HEK293 (cell line): ENCODE results near the gene ERGIC1.

Experiments
- CTCF ChIA-PET: fragments of 350-600 bp; formaldehyde crosslinking; extraction: SDS; loops from one replicate; lab custom pipeline; 2021; ENCODE audit warnings: antibody characterized with exemption; lab: Yijun Ruan, JAX
- POLR2A ChIA-PET: fragments of 300-600 bp; formaldehyde crosslinking; extraction: SDS; loops from one replicate; lab custom pipeline; 2020; ENCODE audit warnings: antibody characterized with exemption, inconsistent platforms; lab: Yijun Ruan, JAX
- H3K27ac ChIP-seq: fragments of 200-500 bp; sonication (Bioruptor generic); 2 replicates; pipeline ENCODE4 v1.5.1; 2014; ENCODE audit warnings: low read depth, low read length, control low read depth, inconsistent platforms; ENCODE audit errors: extremely low read depth
- H3K36me3 ChIP-seq, 2 experiments: fragments of 200-500 bp in 1 of 2; sonication (Bioruptor generic) in 1 of 2; 1 replicate in 1 of 2; 2 replicates in 1 of 2; pipeline ENCODE4 v1.5.1; 2014 to 2017; ENCODE audit warnings: inconsistent platforms in 2 of 2, low read length in 2 of 2; ENCODE audit not compliant: control insufficient read depth in 2 of 2, insufficient read depth in 1 of 2
- H3K4me1 ChIP-seq: fragments of 200-500 bp; sonication (Bioruptor generic); 2 replicates; pipeline ENCODE4 v1.5.1; 2014; ENCODE audit warnings: mild to moderate bottlenecking, low read length, inconsistent platforms; ENCODE audit not compliant: control insufficient read depth, insufficient read depth
- H3K4me3 ChIP-seq: 2 replicates; pipeline ENCODE4 v1.5.1; 2011; ENCODE audit warnings: low read depth, mild to moderate bottlenecking, control low read depth, low read length, moderate library complexity
- H3K9me3 ChIP-seq: fragments of 200-500 bp; sonication (Bioruptor generic); 2 replicates; pipeline ENCODE4 v1.5.1; 2014; ENCODE audit warnings: low read depth, low read length, inconsistent platforms; ENCODE audit not compliant: control insufficient read depth, insufficient read depth
- EGR2 ChIP-seq: fragments of 450-650 bp; formaldehyde crosslinking; IDR thresholded peaks from 2 replicates; pipeline ENCODE4 v1.5.1; 2016; ENCODE audit warnings: low read depth, missing biosample characterization, missing genetic modification characterization
- GLIS1 ChIP-seq: fragments of 450-650 bp; formaldehyde crosslinking; IDR thresholded peaks from 2 replicates; pipeline ENCODE4 v1.5.1; 2016; ENCODE audit warnings: missing biosample characterization, missing genetic modification characterization
- PRDM2 ChIP-seq: fragments of 450-650 bp; formaldehyde crosslinking; IDR thresholded peaks from 2 replicates; pipeline ENCODE4 v1.5.1; 2016; ENCODE audit warnings: missing biosample characterization, missing genetic modification characterization, borderline replicate concordance
- SCRT1 ChIP-seq: fragments of 450-650 bp; formaldehyde crosslinking; IDR thresholded peaks from 2 replicates; pipeline ENCODE4 v1.5.1; 2016; ENCODE audit warnings: missing biosample characterization, missing genetic modification characterization, borderline replicate concordance
- ZBTB20 ChIP-seq: fragments of 450-650 bp; formaldehyde crosslinking; IDR thresholded peaks from 2 replicates; pipeline ENCODE4 v1.5.1; 2016; ENCODE audit warnings: missing biosample characterization, missing genetic modification characterization
- ZFHX2 ChIP-seq: fragments of 450-650 bp; formaldehyde crosslinking; conservative IDR thresholded peaks from 2 replicates; pipeline ENCODE4 v1.5.1; 2016; ENCODE audit warnings: missing biosample characterization, missing genetic modification characterization
- ZNF133 ChIP-seq: fragments of 450-650 bp; formaldehyde crosslinking; IDR thresholded peaks from 2 replicates; pipeline ENCODE4 v1.5.1; 2016; ENCODE audit warnings: missing biosample characterization, missing genetic modification characterization
- ZNF18 ChIP-seq: fragments of 450-650 bp; formaldehyde crosslinking; IDR thresholded peaks from 2 replicates; pipeline ENCODE4 v1.5.1; 2016; ENCODE audit warnings: missing biosample characterization, missing genetic modification characterization
- ZNF214 ChIP-seq: fragments of 450-650 bp; formaldehyde crosslinking; IDR thresholded peaks from 2 replicates; pipeline ENCODE4 v1.5.1; 2017; ENCODE audit warnings: missing biosample characterization, mild to moderate bottlenecking, missing genetic modification characterization, borderline replicate concordance
- ZNF221 ChIP-seq: fragments of 450-650 bp; formaldehyde crosslinking; IDR thresholded peaks from 2 replicates; pipeline ENCODE4 v1.5.1; 2017; ENCODE audit warnings: missing biosample characterization, missing genetic modification characterization, borderline replicate concordance
- ZNF302 ChIP-seq: fragments of 450-650 bp; formaldehyde crosslinking; IDR thresholded peaks from 2 replicates; pipeline ENCODE4 v1.5.1; 2016; ENCODE audit warnings: missing biosample characterization, missing genetic modification characterization, low read depth
- ZNF394 ChIP-seq: fragments of 450-650 bp; formaldehyde crosslinking; IDR thresholded peaks from 2 replicates; pipeline ENCODE4 v1.5.1; 2016; ENCODE audit warnings: missing biosample characterization, missing genetic modification characterization, mild to moderate bottlenecking, moderate library complexity, borderline replicate concordance
- ZNF398 ChIP-seq: fragments of 450-650 bp; formaldehyde crosslinking; IDR thresholded peaks from 2 replicates; pipeline ENCODE4 v1.5.1; 2017; ENCODE audit warnings: missing biosample characterization, missing genetic modification characterization
- ZNF513 ChIP-seq: fragments of 450-650 bp; IDR thresholded peaks from 2 replicates; pipeline ENCODE4 v1.5.1; 2018; ENCODE audit warnings: missing biosample characterization, missing genetic modification characterization
- ZNF544 ChIP-seq: fragments of 450-650 bp; formaldehyde crosslinking; IDR thresholded peaks from 2 replicates; pipeline ENCODE4 v1.5.0; 2017; ENCODE audit warnings: missing biosample characterization, missing genetic modification characterization
- ZNF561 ChIP-seq: fragments of 450-650 bp; IDR thresholded peaks from 2 replicates; pipeline ENCODE4 v1.5.1; 2018; ENCODE audit warnings: missing biosample characterization, missing genetic modification characterization, borderline replicate concordance
- ZNF600 ChIP-seq: fragments of 450-650 bp; formaldehyde crosslinking; IDR thresholded peaks from 2 replicates; pipeline ENCODE4 v1.5.1; 2016; ENCODE audit warnings: missing biosample characterization, missing genetic modification characterization
- ZNF610 ChIP-seq: fragments of 450-650 bp; formaldehyde crosslinking; IDR thresholded peaks from 2 replicates; pipeline ENCODE4 v1.5.1; 2016; ENCODE audit warnings: missing biosample characterization, missing genetic modification characterization, borderline replicate concordance
- ZNF664 ChIP-seq: fragments of 450-650 bp; formaldehyde crosslinking; IDR thresholded peaks from 2 replicates; pipeline ENCODE4 v1.5.1; 2016; ENCODE audit warnings: missing biosample characterization, missing genetic modification characterization
- ZNF837 ChIP-seq: fragments of 450-650 bp; formaldehyde crosslinking; IDR thresholded peaks from 2 replicates; pipeline ENCODE4 v1.5.1; 2016; ENCODE audit warnings: missing biosample characterization, missing genetic modification characterization

The ERGIC1 gene

GRCh38 chr5:172926796-172927195, 92.7 kb downstream of the ERGIC1 start:
- Histone ChIP-seq H3K27ac (no peak overlapping the region), H3K9me3 (no peaks in the 10 kb centered on the region), H3K36me3 (peaks cover 0 to 21% of the 10 kb centered on the region in 2 experiments; a peak in 2 of 3 replicates), H3K4me3 (no peak overlapping the region), H3K4me1 (no peaks in the 10 kb centered on the region)
- no peak for TF ChIP-seq ZNF18
- 0 out of 2 replicates have a peak, but pooled peaks have one; percentile 37 for TF ChIP-seq ZBTB20
- no peak for TF ChIP-seq ZNF394
- 0 out of 2 replicates have a peak, but pooled peaks have one; percentile 5 for TF ChIP-seq GLIS1
- TF ChIP-seq ZNF610 = no peak
- no peak for TF ChIP-seq ZNF214 (tag by site-specific recombination)
- no peak for TF ChIP-seq ZNF544 (tag by site-specific recombination)
- TF ChIP-seq ZFHX2 (tag by site-specific recombination) = peak; percentile 62; the same call in 1 of the 2 replicates
- peak; percentile 78 for TF ChIP-seq EGR2 (tag by site-specific recombination)
- no peak for TF ChIP-seq SCRT1 (tag by site-specific recombination)
- TF ChIP-seq ZNF600 (tag by site-specific recombination) = 0 out of 2 replicates have a peak, but pooled peaks have one; percentile 27
- TF ChIP-seq ZNF837 (tag by site-specific recombination) = no peak
- CTCF ChIA-PET = interaction anchor here (0.9 to 1.2 kb wide), 4 partner anchors 14 to 214 kb away, joined by 3 to 6 read pairs (median 4); no protein-coding TSS in a partner anchor
- POLR2A ChIA-PET = interaction anchor here (1.6 to 1.8 kb wide), 2 partner anchors 155 to 157 kb away, joined by 3 to 8 read pairs; partner anchors contain the start of gene DUSP1

GRCh38 chr5:172929371-172929838, 95.4 kb downstream of the ERGIC1 start:
- TF ChIP-seq ZNF398 (tag by site-specific recombination) (no peak), ZNF133 (no peak), ZNF302 (tag by site-specific recombination) (no peak), ZNF664 (peak; percentile 82; the same call in 1 of the 2 replicates), ZNF544 (tag by site-specific recombination) (no peak)
- ChIA-PET POLR2A (interaction anchor here (0.6 to 1.6 kb wide), 2 partner anchors 158 to 391 kb away, joined by 3 to 5 read pairs; partner anchors contain the start of gene DUSP1), CTCF (interaction anchor here (0.9 to 2.0 kb wide), 7 partner anchors 10 to 222 kb away, joined by 3 to 16 read pairs (median 5); no protein-coding TSS in a partner anchor)
- Histone ChIP-seq H3K9me3 (no peaks in the 10 kb centered on the region), H3K4me1 (no peaks in the 10 kb centered on the region), H3K27ac (no peak overlapping the region), H3K36me3 (peaks cover 0 to 20% of the 10 kb centered on the region in 2 experiments; a peak in 2 of 3 replicates), H3K4me3 (no peak overlapping the region)

GRCh38 chr5:172931001-172931536, 97.0 kb downstream of the ERGIC1 start:
- H3K36me3 ChIP-seq = peaks cover 0 to 29% of the 10 kb centered on the region in 2 experiments; a peak in 1 of 3 replicates
- H3K4me3 ChIP-seq = no peak overlapping the region
- ChIA-PET POLR2A (interaction anchor here (3.6 kb wide), 1 partner anchor 160 kb away, joined by 26 read pairs; the partner anchor contains the start of gene DUSP1), CTCF (interaction anchor here (0.7 to 11.9 kb wide), 16 partner anchors 11 to 585 kb away, joined by 3 to 214 read pairs (median 8); partner anchors contain the start of gene RPL26L1)
- H3K4me1 ChIP-seq = no peaks in the 10 kb centered on the region
- no peak overlapping the region for H3K27ac ChIP-seq
- H3K9me3 ChIP-seq = no peaks in the 10 kb centered on the region
- TF ChIP-seq ZNF561 (tag by site-specific recombination) (no peak), ZNF221 (tag by site-specific recombination) (no peak), ZNF513 (tag by site-specific recombination) (no peak), PRDM2 (tag by site-specific recombination) (no peak)
